ENCODE data around the gene ALG6.

GRCh38 chr1:63320022-63320721, 47.3 kb upstream of the ALG6 start:
- no peak for TF ChIP-seq CTCF (IDR thresholded peaks at IDR 0.05)
- TF ChIP-seq POLR2A (IDR thresholded peaks at IDR 0.05) = no peak
